Transverse colon (tissue), 4 donors: ENCODE results near the gene CXCL9. TPM values are rescaled to one million over a fixed set of nuclear protein-coding genes. Genes with fewer than 3 reads are reported as not detected.

Experiments
- DNase-seq: peaks from one replicate; pipeline ENCODE4 v3.0.0-alpha.2; 2019
- H3K27ac ChIP-seq, 4 donors: fragments of 200-600 bp; sonication (generic); 2 replicates each; pipeline ENCODE4 v1.5.1; 2016 to 2018; ENCODE audit warnings: inconsistent platforms in 4 of 4
- H3K27me3 ChIP-seq: fragments of 200-600 bp; sonication (generic); 2 replicates; pipeline ENCODE4 v1.5.1; 2017; ENCODE audit warnings: inconsistent platforms
- H3K36me3 ChIP-seq, 4 donors: fragments of 200-600 bp; sonication (generic); 2 replicates each; pipeline ENCODE4 v1.5.1; 2017 to 2019; ENCODE audit warnings: inconsistent platforms in 4 of 4
- H3K4me1 ChIP-seq, 4 donors: fragments of 200-600 bp; sonication (generic); 2 replicates each; pipeline ENCODE4 v1.5.1; 2017 to 2020; ENCODE audit warnings: inconsistent platforms in 4 of 4
- H3K4me3 ChIP-seq, 4 donors: fragments of 200-600 bp; sonication (generic); 1 replicate in 1 of 4; 2 replicates in 3 of 4; pipeline versions ENCODE4 v1.5.1 to v1.6.1; 2017 to 2019; ENCODE audit warnings: inconsistent platforms in 4 of 4
- H3K9me3 ChIP-seq, 2 donors: fragments of 200-600 bp; sonication (generic); 2 replicates each; pipeline ENCODE4 v1.5.1; 2017 to 2019; ENCODE audit warnings: inconsistent platforms in 2 of 2
- CTCF ChIP-seq, 5 experiments: fragments of 200-600 bp in 3 of 5; fragments of 450-650 bp in 2 of 5; sonication (generic) in 3 of 5; IDR thresholded peaks; 1 replicate in 2 of 5; 2 replicates in 3 of 5; pipeline ENCODE4 v1.5.1; 2016 to 2017; ENCODE audit warnings: antibody characterized with exemption in 5 of 5, inconsistent platforms in 3 of 5, mild to moderate bottlenecking in 2 of 5, moderate library complexity in 1 of 5
- EP300 ChIP-seq: sonication (generic); formaldehyde crosslinking; IDR thresholded peaks from one replicate; pipeline ENCODE4 v1.6.1; 2017; ENCODE audit warnings: antibody characterized with exemption, low read depth
- POLR2A ChIP-seq: fragments of 450-650 bp; IDR thresholded peaks from one replicate; pipeline ENCODE4 v1.6.1; 2016; ENCODE audit warnings: antibody characterized with exemption, mild to moderate bottlenecking, moderate library complexity
- POLR2AphosphoS5 ChIP-seq, 3 donors: sonication (generic); formaldehyde crosslinking; IDR thresholded peaks; one replicate each; pipeline ENCODE4 v1.6.1; 2016; ENCODE audit warnings: antibody characterized with exemption in 3 of 3
- WGBS, 2 donors: methylation state at CpG; one replicate each; pipeline ENCODE4 v1.1.5; 2018; ENCODE audit warnings: low coverage in 1 of 2; 5-methylcytosine and 5-hydroxymethylcytosine counted together
- in situ Hi-C, 4 donors: fragments of 200-750 bp; cut with MboI; loops; one replicate each; pipeline versions ENCODE4 v1.15.0 to v1.15.1; 2017; ENCODE audit warnings: low sequenced_read_pairs in 3 of 4, low pct_ligation_motif_present in 1 of 4, low pct_unique_long_range_greater_than_20kb in 1 of 4
- intact Hi-C: fragments of 100-400 bp; cut with DNase I; formaldehyde crosslinking; loops from one replicate; pipeline ENCODE4 v1.15.1; 2023; ENCODE audit warnings: low total_unique reads
- total RNA-seq, 4 donors: library from RNA; depleted of rRNA; stranded (reverse); fragments of >200 nt; gene quantifications; one replicate each; pipeline ENCODE4 v1.1.0, GENCODE V29; 2016

The CXCL9 gene
- total RNA-seq, 4 donors from 2014 or later = 2.5 TPM; not detected in 3

- Histone ChIP-seq H3K9me3 (no peaks in the 10 kb centered on the region), H3K36me3 (no peaks in the 10 kb centered on the region), H3K4me3 (no peak overlapping the region), H3K4me1 (peaks cover 0 to 40% (median 0%) of the 10 kb centered on the region in 4 donors), H3K27me3 (no peaks in the 10 kb centered on the region), H3K27ac (peak overlapping the region; percentile 58 to 71 (median 64))
- TF ChIP-seq EP300 (no peak), POLR2A (no peak), POLR2AphosphoS5 (IDR thresholded peaks at IDR 0.05) (no peak), CTCF (IDR thresholded peaks at IDR 0.05) (no peak)
- in situ Hi-C loops (no loop called here), intact Hi-C loops (no loop called here)
- 90 to 97% methylated on average over 9 to 31 of the region's 31 CpGs for WGBS, 2 donors
- DNase-seq = no peak
Observed at GRCh38 chr4:76011018-76011670, 3.8 kb upstream of the CXCL9 start.

DNA sequence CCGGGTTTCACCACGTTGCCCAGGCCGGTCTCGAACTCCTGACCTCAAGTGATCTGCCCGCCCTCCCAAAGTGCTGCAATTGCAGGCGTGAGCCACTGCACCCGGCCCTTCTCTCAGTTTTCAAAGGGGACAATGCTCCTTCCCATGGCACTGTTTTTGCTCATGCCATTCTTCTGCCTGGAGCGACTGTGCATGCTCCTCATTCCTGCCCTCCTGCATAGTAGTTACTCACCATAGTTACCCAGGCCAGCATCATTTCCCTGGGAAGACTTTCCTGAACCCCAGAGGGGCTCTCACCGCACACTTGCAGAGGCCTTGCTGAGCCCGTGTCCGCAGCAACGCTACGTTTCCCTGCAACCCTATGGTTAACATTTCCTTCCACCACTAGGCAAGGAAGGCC lies 3.3 kb upstream of the CXCL9 start:
- TF ChIP-seq EP300 = no peak
- TF ChIP-seq CTCF (IDR thresholded peaks at IDR 0.05) = no peak
- no peak for TF ChIP-seq POLR2A
- TF ChIP-seq POLR2AphosphoS5 (IDR thresholded peaks at IDR 0.05) = no peak
- Histone ChIP-seq H3K9me3 (no peaks in the 10 kb centered on the region), H3K36me3 (no peaks in the 10 kb centered on the region), H3K27ac (no peak overlapping the region), H3K27me3 (no peaks in the 10 kb centered on the region), H3K4me3 (no peak overlapping the region), H3K4me1 (peaks cover 0 to 40% (median 0%) of the 10 kb centered on the region in 4 donors)
- intact Hi-C loops = no loop called here
- DNase-seq = no peak
- 95 to 100% methylated on average over 3 to 13 of the region's 13 CpGs for WGBS, 2 donors
- in situ Hi-C loops = no loop called here

GRCh38 chr4:76009311-76009710 lies 2.0 kb upstream of the CXCL9 start:
- no peaks in the 10 kb centered on the region for H3K36me3 ChIP-seq
- no peak overlapping the region for H3K27ac ChIP-seq
- H3K27me3 ChIP-seq = no peaks in the 10 kb centered on the region
- no peak overlapping the region for H3K4me3 ChIP-seq
- no peaks in the 10 kb centered on the region for H3K9me3 ChIP-seq
- no peak for DNase-seq
- intact Hi-C loops = loop anchor here (5.0 kb wide), 1 partner anchor 448 kb away; no protein-coding TSS in a partner anchor
- no peak for TF ChIP-seq EP300
- no peak for TF ChIP-seq CTCF (IDR thresholded peaks at IDR 0.05)
- no peak for TF ChIP-seq POLR2AphosphoS5 (IDR thresholded peaks at IDR 0.05)
- no peak for TF ChIP-seq POLR2A
- WGBS, 2 donors = 80 to 91% methylated on average over 5 of the region's 5 CpGs
- peaks cover 0 to 40% (median 0%) of the 10 kb centered on the region in 4 donors for H3K4me1 ChIP-seq
- in situ Hi-C loops = no loop called here

DNA sequence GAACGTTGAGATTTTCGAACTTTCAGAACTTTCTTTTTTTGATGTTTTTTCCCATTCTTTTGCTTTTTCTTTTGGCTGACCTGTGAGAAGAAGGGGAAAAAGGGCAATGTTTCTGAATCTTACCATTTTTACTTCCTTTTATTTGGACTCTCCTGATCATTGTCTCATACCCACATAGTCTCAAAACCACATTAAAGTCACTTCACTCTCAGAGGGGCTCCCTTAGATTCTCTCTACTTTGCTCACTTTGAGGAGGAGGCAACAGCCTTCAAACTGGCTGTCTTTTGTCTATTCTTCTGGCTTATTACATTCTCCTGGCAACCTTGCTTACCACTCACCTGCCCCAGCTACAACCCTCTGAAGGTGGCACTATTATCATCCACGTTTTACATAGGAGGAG lies 3.7 kb downstream of the CXCL9 start:
- H3K27ac ChIP-seq = no peak overlapping the region
- WGBS, 2 donors = 86 to 90% methylated on average over 3 of the region's 3 CpGs

More for the DNA sequence above, 3.7 kb downstream of the CXCL9 start:
- H3K27me3 ChIP-seq = no peaks in the 10 kb centered on the region
- no peak overlapping the region for H3K4me3 ChIP-seq
- in situ Hi-C loops (loop anchor here in 1 of 4 donors (5.0 kb wide), 1 partner anchor 64 kb away; no protein-coding TSS in a partner anchor), intact Hi-C loops (no loop called here)
- H3K4me1 ChIP-seq = peaks cover 0 to 15% (median 0%) of the 10 kb centered on the region in 4 donors
- H3K9me3 ChIP-seq = no peaks in the 10 kb centered on the region
- DNase-seq = no peak
- TF ChIP-seq CTCF (IDR thresholded peaks at IDR 0.05) (no peak), POLR2AphosphoS5 (IDR thresholded peaks at IDR 0.05) (no peak), EP300 (no peak), POLR2A (no peak)
- no peaks in the 10 kb centered on the region for H3K36me3 ChIP-seq
